HG02885 (cell line): ENCODE data around the gene PYY.
"Not testable (repeated sequence)": the region's sequence is repeated elsewhere in the genome, so short reads cannot be mapped to it uniquely, and the experiment has no call there.

Source experiments
- ATAC-seq: cut with Tn5 transposase; IDR thresholded peaks from one replicate; pipeline ENCODE4 v1.9.1; 2021; ENCODE audit warnings: mild to moderate bottlenecking; ENCODE audit not compliant: unreplicated experiment, poor library complexity

Gene PYY

GRCh38 chr17:43953746-43954145 is at the start of gene PYY:
Gene PYY, minus strand, starts transcription at chr17:43953940. Its CDS starts 457 bp downstream, at chr17:43953483.
- ATAC-seq: no peak

- no peak for ATAC-seq
Measured at GRCh38 chr17:44002141-44002848, 48.6 kb upstream of the PYY start.

- ATAC-seq: no peak
Measured at GRCh38 chr17:44001461-44001920, 47.8 kb upstream of the PYY start.

- ATAC-seq: no peak
Measured at GRCh38 chr17:44000871-44001460, 47.2 kb upstream of the PYY start.

GRCh38 chr17:44000141-44000860 is 46.6 kb upstream of the PYY start:
- no peak for ATAC-seq

- ATAC-seq: no peak
Measured at GRCh38 chr17:43999024-43999423, 45.3 kb upstream of the PYY start.

- ATAC-seq: no peak
Measured at GRCh38 chr17:43998552-43998951, 44.8 kb upstream of the PYY start.

- not testable (repeated sequence) for ATAC-seq
Measured at GRCh38 chr17:43997180-43997579, 43.4 kb upstream of the PYY start.

- ATAC-seq: no peak
Measured at GRCh38 chr17:43995150-43995471, 41.4 kb upstream of the PYY start.

- ATAC-seq: no peak
Measured at GRCh38 chr17:43994272-43995149, 40.8 kb upstream of the PYY start.

- no peak for ATAC-seq
Measured at GRCh38 chr17:43992641-43993040, 38.9 kb upstream of the PYY start.

GRCh38 chr17:43988301-43988700 is 34.6 kb upstream of the PYY start:
- ATAC-seq: no peak

GRCh38 chr17:43987131-43988021 is 33.6 kb upstream of the PYY start:
- ATAC-seq: no peak

GRCh38 chr17:43986225-43986981 is 32.7 kb upstream of the PYY start:
- ATAC-seq: no peak

GRCh38 chr17:43984521-43984920 is 30.8 kb upstream of the PYY start:
- no peak for ATAC-seq

- ATAC-seq: no peak
Measured at GRCh38 chr17:43983515-43984411, 30.0 kb upstream of the PYY start.

GRCh38 chr17:43983196-43983514 is 29.4 kb upstream of the PYY start:
- ATAC-seq: no peak

GRCh38 chr17:43982171-43982570 is 28.4 kb upstream of the PYY start:
- no peak for ATAC-seq
